22Rv1 (cell line): Measurements from ENCODE around the gene GLYR1.

ENCODE experiments used
- H3K27ac ChIP-seq: fragments of 450-650 bp; 2 replicates; pipeline ENCODE4 v1.5.1; 2017
- CTCF ChIP-seq: fragments of 450-650 bp; IDR thresholded peaks from 2 replicates; pipeline ENCODE4 v1.5.1; 2017; ENCODE audit warnings: mild to moderate bottlenecking
- ZFX ChIP-seq: fragments of 450-650 bp; IDR thresholded peaks from 2 replicates; pipeline ENCODE4 v1.6.1; 2017; ENCODE audit warnings: antibody characterized with exemption, borderline replicate concordance

GLYR1 gene

GRCh38 chr16:4800290-4801041, 46.6 kb downstream of the GLYR1 start:
- peak overlapping the region; percentile 94 for H3K27ac ChIP-seq
- TF ChIP-seq CTCF (no peak), ZFX (no peak)

GRCh38 chr16:4799171-4799855, 47.8 kb downstream of the GLYR1 start:
- H3K27ac ChIP-seq: peak overlapping the region; percentile 94
- TF ChIP-seq ZFX (no peak), CTCF (no peak)

- TF ChIP-seq ZFX: no peak
- TF ChIP-seq CTCF: no peak
- H3K27ac ChIP-seq: no peak overlapping the region
Measured at GRCh38 chr16:4798456-4798855, 48.6 kb downstream of the GLYR1 start.

- TF ChIP-seq ZFX (no peak), CTCF (no peak)
- no peak overlapping the region for H3K27ac ChIP-seq
Measured at GRCh38 chr16:4797805-4798252, 49.3 kb downstream of the GLYR1 start.

GRCh38 chr16:4796982-4797804, 49.9 kb downstream of the GLYR1 start:
- TF ChIP-seq ZFX (no peak), CTCF (no peak)
- no peak overlapping the region for H3K27ac ChIP-seq

GRCh38 chr16:4795828-4796572, 51.1 kb downstream of the GLYR1 start:
- TF ChIP-seq CTCF (no peak), ZFX (no peak)
- no peak overlapping the region for H3K27ac ChIP-seq
